UCSD-AML1 (cell line): ENCODE measurements around the gene UBASH3B.
"Not testable (repeated sequence)": the region's sequence is repeated elsewhere in the genome, so short reads cannot be mapped to it uniquely, and the experiment has no call there.

ENCODE experiments used
- DNase-seq: peaks from one replicate; lab custom pipeline; 2025; ENCODE audit not compliant: unreplicated experiment; lab: John Stamatoyannopoulos, UW

UBASH3B gene

GRCh38 chr11:122843281-122844141, 188.0 kb downstream of the UBASH3B start:
- DNase-seq: no peak

GRCh38 chr11:122847466-122847865, 191.9 kb downstream of the UBASH3B start:
- DNase-seq: no peak

- DNase-seq: no peak
Measured at GRCh38 chr11:122848186-122848585, 192.7 kb downstream of the UBASH3B start.

GRCh38 chr11:122850076-122850631, 194.6 kb downstream of the UBASH3B start:
- no peak for DNase-seq

- no peak for DNase-seq
Measured at GRCh38 chr11:122851366-122851966, 195.9 kb downstream of the UBASH3B start.

- no peak for DNase-seq
Measured at GRCh38 chr11:122852074-122852795, 196.7 kb downstream of the UBASH3B start.

- no peak for DNase-seq
Measured at GRCh38 chr11:122852796-122853160, 197.3 kb downstream of the UBASH3B start.

GRCh38 chr11:122853261-122853660, 197.7 kb downstream of the UBASH3B start:
- DNase-seq: no peak

- peak; percentile 18 for DNase-seq
Measured at GRCh38 chr11:122853971-122854446, 198.5 kb downstream of the UBASH3B start.

- no peak for DNase-seq
Measured at GRCh38 chr11:122861631-122862030, 206.1 kb downstream of the UBASH3B start.

GRCh38 chr11:122862091-122862490, 206.6 kb downstream of the UBASH3B start:
- DNase-seq: no peak

- not testable (repeated sequence) for DNase-seq
Measured at GRCh38 chr11:122863154-122863553, 207.6 kb downstream of the UBASH3B start.

- peak; percentile 16 for DNase-seq
Measured at GRCh38 chr11:122863704-122864326, 208.3 kb downstream of the UBASH3B start.
